22Rv1 (cell line): ENCODE results near the gene CD86.

ENCODE experiments used
- ZFX ChIP-seq: fragments of 450-650 bp; IDR thresholded peaks from 2 replicates; pipeline ENCODE4 v1.6.1; 2017; ENCODE audit warnings: antibody characterized with exemption, borderline replicate concordance
- TF ChIP-seq, protein P1 (sequence below): fragments of 450-650 bp; IDR thresholded peaks from 2 replicates; pipeline ENCODE4 v1.5.1; 2017; ENCODE audit warnings: mild to moderate bottlenecking

DNA sequence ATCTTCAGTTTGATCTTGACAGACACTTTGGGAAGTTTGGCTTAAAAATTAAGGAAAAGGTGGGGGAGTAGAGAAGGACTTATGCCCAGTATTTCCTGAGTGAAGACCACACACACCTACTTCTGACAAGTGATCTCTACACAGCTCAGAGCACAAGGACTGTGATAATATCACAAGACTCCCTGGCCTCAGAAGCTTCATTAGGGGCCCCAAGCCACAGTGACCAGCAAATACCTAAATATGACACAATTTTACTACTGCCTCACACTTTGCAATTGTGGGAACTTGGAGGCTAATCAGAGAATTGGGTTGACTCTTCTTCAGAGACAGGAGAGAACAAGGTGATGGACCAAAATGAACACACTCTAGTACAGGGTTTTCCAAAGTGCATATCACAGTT lies 35.7 kb upstream of the CD86 start:
- TF ChIP-seq, protein P1, sequence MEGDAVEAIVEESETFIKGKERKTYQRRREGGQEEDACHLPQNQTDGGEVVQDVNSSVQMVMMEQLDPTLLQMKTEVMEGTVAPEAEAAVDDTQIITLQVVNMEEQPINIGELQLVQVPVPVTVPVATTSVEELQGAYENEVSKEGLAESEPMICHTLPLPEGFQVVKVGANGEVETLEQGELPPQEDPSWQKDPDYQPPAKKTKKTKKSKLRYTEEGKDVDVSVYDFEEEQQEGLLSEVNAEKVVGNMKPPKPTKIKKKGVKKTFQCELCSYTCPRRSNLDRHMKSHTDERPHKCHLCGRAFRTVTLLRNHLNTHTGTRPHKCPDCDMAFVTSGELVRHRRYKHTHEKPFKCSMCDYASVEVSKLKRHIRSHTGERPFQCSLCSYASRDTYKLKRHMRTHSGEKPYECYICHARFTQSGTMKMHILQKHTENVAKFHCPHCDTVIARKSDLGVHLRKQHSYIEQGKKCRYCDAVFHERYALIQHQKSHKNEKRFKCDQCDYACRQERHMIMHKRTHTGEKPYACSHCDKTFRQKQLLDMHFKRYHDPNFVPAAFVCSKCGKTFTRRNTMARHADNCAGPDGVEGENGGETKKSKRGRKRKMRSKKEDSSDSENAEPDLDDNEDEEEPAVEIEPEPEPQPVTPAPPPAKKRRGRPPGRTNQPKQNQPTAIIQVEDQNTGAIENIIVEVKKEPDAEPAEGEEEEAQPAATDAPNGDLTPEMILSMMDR: no peak
- TF ChIP-seq ZFX: no peak
